Common myeloid progenitor, CD34-positive (primary cell): ENCODE data around the gene RAD51B.

ENCODE experiments used
- CTCF ChIA-PET: fragments of 350-600 bp; sonication (Branson Sonifier 250); formaldehyde crosslinking; loops from one replicate; lab custom pipeline; 2021; ENCODE audit warnings: antibody characterized with exemption; lab: Charles Lee
- POLR2A ChIA-PET: fragments of 350-600 bp; sonication (Branson Sonifier 250); formaldehyde crosslinking; loops from one replicate; lab custom pipeline; 2021; ENCODE audit warnings: antibody characterized with exemption; lab: Charles Lee
- DNase-seq, 3 donors: peaks; one replicate each; pipeline versions ENCODE4 v3.0.0 to v3.0.0-alpha.2; 2013
- H3K27ac ChIP-seq, 2 experiments: 1 replicate in 1 of 2; 2 replicates in 1 of 2; pipeline ENCODE4 v1.7.0; 2013; ENCODE audit warnings: inconsistent platforms in 2 of 2, low read length in 2 of 2, mild to moderate bottlenecking in 2 of 2, low read depth in 1 of 2, moderate library complexity in 1 of 2; ENCODE audit not compliant: severe bottlenecking in 2 of 2, insufficient read depth in 1 of 2, poor library complexity in 1 of 2
- H3K27me3 ChIP-seq, 5 experiments: replicated peaks in 2 of 5; 1 replicate in 3 of 5; 2 replicates in 2 of 5; pipeline versions ENCODE4 v1.6.1 to v1.7.0; 2013; ENCODE audit warnings: low read length in 4 of 5, mild to moderate bottlenecking in 2 of 5, moderate library complexity in 2 of 5, inconsistent platforms in 1 of 5; ENCODE audit not compliant: insufficient read depth in 5 of 5, control insufficient read depth in 4 of 5
- H3K36me3 ChIP-seq, 4 experiments: 1 replicate in 2 of 4; 2 replicates in 2 of 4; pipeline versions ENCODE4 v1.6.1 to v1.7.0; 2013; ENCODE audit warnings: low read length in 3 of 4, control low read depth in 1 of 4, mild to moderate bottlenecking in 1 of 4; ENCODE audit not compliant: control insufficient read depth in 4 of 4, insufficient read depth in 4 of 4
- H3K4me1 ChIP-seq, 4 experiments: 1 replicate in 3 of 4; 2 replicates in 1 of 4; pipeline versions ENCODE4 v1.6.1 to v1.7.1; 2013; ENCODE audit warnings: low read length in 3 of 4, mild to moderate bottlenecking in 3 of 4, control low read depth in 1 of 4, inconsistent platforms in 1 of 4, moderate library complexity in 1 of 4; ENCODE audit not compliant: control insufficient read depth in 4 of 4, insufficient read depth in 4 of 4; ENCODE audit errors: control extremely low read depth in 1 of 4
- H3K4me3 ChIP-seq, 7 experiments: 1 replicate in 4 of 7; 2 replicates in 3 of 7; pipeline versions ENCODE4 v1.5.1 to v1.7.0; 2013; ENCODE audit warnings: mild to moderate bottlenecking in 7 of 7, low read length in 6 of 7, moderate library complexity in 6 of 7, inconsistent platforms in 2 of 7, low read depth in 2 of 7, control low read depth in 1 of 7; ENCODE audit not compliant: insufficient read depth in 4 of 7, control insufficient read depth in 1 of 7; ENCODE audit errors: extremely low read depth in 1 of 7
- H3K9me3 ChIP-seq, 5 experiments: 1 replicate in 4 of 5; 2 replicates in 1 of 5; pipeline versions ENCODE4 v1.6.1 to v1.7.1; 2013; ENCODE audit warnings: low read length in 4 of 5, mild to moderate bottlenecking in 2 of 5, inconsistent platforms in 1 of 5, low read depth in 1 of 5, moderate library complexity in 1 of 5; ENCODE audit not compliant: control insufficient read depth in 4 of 5, insufficient read depth in 2 of 5; ENCODE audit errors: control extremely low read depth in 1 of 5
- WGBS: methylation state at CpG from one replicate; pipeline ENCODE4 v1.1.5; 2013; ENCODE audit not compliant: insufficient coverage; 5-methylcytosine and 5-hydroxymethylcytosine counted together

RAD51B gene

DNA sequence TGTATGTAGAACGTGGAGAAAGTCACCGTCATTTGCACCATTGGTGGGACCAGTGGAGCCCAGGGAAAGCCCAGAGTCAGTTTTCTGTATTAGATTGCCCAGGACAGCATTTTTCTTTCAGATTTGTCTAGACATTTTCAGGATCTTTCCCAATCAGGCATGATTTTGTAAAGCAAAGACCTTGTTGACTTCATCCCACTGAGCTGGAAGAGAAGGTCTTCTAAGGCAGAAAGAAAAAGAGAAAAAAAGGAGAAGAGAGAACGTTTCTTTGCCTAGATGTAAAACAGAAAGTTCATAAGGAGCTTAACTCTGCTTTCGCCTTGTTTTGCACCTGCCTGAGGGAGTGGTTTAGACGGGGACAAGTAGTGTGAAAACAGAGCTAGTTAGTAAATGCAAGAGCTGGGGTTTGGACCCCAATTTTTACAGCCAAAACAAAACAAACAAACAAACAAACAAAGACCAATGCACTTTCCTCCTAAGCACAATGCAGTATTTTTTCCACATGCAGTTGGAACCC, 700.1 kb downstream of the RAD51B start:
- no peaks in the 10 kb centered on the region for H3K9me3 ChIP-seq
- H3K4me1 ChIP-seq = no peaks in the 10 kb centered on the region
- POLR2A ChIA-PET = no interaction called here
- no peak overlapping the region for H3K4me3 ChIP-seq
- H3K27me3 ChIP-seq = no peaks in the 10 kb centered on the region
- H3K36me3 ChIP-seq = no peaks in the 10 kb centered on the region
- CTCF ChIA-PET = interaction anchor here (1.4 kb wide), 1 partner anchor 9 kb away, joined by 4 read pairs; no protein-coding TSS in a partner anchor
- WGBS = 98% methylated on average over 4 of the region's 5 CpGs
- no peak for DNase-seq
- no peak overlapping the region for H3K27ac ChIP-seq

GRCh38 chr14:68520637-68521556, 701.3 kb downstream of the RAD51B start:
- Histone ChIP-seq H3K36me3 (no peaks in the 10 kb centered on the region), H3K27me3 (no peaks in the 10 kb centered on the region), H3K4me1 (no peaks in the 10 kb centered on the region), H3K4me3 (no peak overlapping the region), H3K9me3 (no peaks in the 10 kb centered on the region), H3K27ac (no peak overlapping the region)
- no peak for DNase-seq
- CTCF ChIA-PET = interaction anchor here (1.4 kb wide), 1 partner anchor 8 kb away, joined by 4 read pairs; no protein-coding TSS in a partner anchor
- POLR2A ChIA-PET = interaction anchor here (0.9 kb wide), 1 partner anchor 26 kb away, joined by 3 read pairs; no protein-coding TSS in a partner anchor
- 98% methylated on average over 5 of the region's 5 CpGs for WGBS

- no peak overlapping the region for H3K27ac ChIP-seq
- H3K36me3 ChIP-seq = no peaks in the 10 kb centered on the region
- H3K27me3 ChIP-seq = no peaks in the 10 kb centered on the region
- ChIA-PET CTCF (no interaction called here), POLR2A (interaction anchor here (0.9 kb wide), 1 partner anchor 25 kb away, joined by 3 read pairs; no protein-coding TSS in a partner anchor)
- WGBS = 100% methylated on average over 1 of the region's 1 CpG
- H3K4me1 ChIP-seq = no peaks in the 10 kb centered on the region
- H3K4me3 ChIP-seq = no peak overlapping the region
- H3K9me3 ChIP-seq = no peaks in the 10 kb centered on the region
- DNase-seq = no peak
Measured at GRCh38 chr14:68521557-68521901, 702.0 kb downstream of the RAD51B start.

DNA sequence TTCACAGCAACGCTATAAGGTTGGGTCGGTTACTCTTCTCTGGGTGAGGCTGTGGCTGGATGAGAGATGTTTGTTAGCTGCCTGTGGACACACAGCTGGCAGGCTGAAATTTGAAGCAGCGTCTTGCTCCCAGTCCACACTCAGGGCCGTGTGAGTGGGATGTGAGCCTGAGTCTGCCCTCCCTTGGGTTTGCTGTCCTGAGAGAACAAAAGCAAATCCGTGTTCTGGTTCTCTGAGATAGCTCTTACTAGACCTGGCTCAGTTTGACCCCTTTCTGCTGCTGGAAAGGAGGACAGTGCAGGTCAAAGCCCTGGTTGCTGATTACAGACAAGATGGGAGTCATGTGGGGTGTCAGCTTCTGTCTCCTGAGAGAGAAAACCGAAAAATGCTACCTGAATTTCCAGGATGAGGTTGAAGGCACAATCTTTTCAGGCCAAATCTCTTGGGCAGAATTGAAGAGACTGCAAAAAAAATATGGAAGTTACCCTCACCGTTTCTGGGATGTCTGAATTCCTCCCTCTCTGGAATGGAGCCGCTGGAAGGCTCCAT, 702.5 kb downstream of the RAD51B start:
- DNase-seq = no peak
- ChIA-PET POLR2A (interaction anchor here (0.9 kb wide), 1 partner anchor 25 kb away, joined by 3 read pairs; no protein-coding TSS in a partner anchor), CTCF (no interaction called here)
- no peaks in the 10 kb centered on the region for H3K9me3 ChIP-seq
- no peaks in the 10 kb centered on the region for H3K27me3 ChIP-seq
- no peaks in the 10 kb centered on the region for H3K4me1 ChIP-seq
- no peak overlapping the region for H3K4me3 ChIP-seq
- H3K27ac ChIP-seq = no peak overlapping the region
- no peaks in the 10 kb centered on the region for H3K36me3 ChIP-seq
- 98% methylated on average over 6 of the region's 8 CpGs for WGBS

DNA sequence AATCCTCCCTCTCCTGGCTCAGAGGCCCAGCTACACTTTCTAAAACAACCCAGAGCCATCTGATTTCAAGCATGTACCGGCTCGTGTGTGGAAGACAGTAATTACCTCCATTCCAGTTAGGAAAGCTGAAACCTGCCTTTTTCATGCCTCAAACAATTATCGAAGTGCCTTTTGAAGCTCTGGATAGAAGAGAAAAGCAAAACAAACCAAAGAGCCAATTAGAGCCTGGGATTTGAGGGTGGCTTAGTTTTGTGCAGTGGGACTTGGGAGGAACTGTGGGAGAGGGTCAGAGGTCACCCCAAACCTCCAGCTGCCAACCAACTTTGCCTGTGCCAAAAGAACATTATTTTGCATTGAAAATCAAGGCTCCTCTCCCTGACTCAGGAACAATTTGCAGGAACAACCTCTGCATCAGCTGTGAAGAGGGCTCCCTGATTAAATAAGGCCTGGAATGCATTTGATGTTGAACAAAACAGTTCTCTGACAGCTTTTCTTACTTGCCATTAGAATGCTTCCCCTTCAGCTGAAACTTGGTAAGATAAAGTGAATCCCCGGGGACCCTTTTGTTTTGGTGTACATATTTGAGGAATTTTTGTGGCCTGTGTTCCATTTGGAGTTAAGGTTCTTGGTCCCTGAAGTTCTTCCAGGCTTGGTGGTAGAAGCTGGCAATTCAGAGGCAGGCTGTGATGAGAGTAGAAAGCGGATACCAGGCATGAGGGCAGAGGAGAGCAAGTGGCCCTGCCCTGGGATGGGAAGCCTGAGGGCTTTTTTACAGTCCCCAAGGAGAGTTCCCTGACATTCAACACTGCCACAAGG, 703.1 kb downstream of the RAD51B start:
- POLR2A ChIA-PET = no interaction called here
- DNase-seq = no peak

GRCh38 chr14:68523326-68523610, 703.7 kb downstream of the RAD51B start:
- ChIA-PET CTCF (no interaction called here), POLR2A (no interaction called here)
- 100% methylated on average over 2 of the region's 4 CpGs for WGBS
- Histone ChIP-seq H3K4me3 (no peak overlapping the region), H3K4me1 (peaks cover 0 to 2% (median 0%) of the 10 kb centered on the region in 4 experiments), H3K27ac (no peak overlapping the region), H3K36me3 (no peaks in the 10 kb centered on the region), H3K9me3 (no peaks in the 10 kb centered on the region), H3K27me3 (no peaks in the 10 kb centered on the region)
- DNase-seq = no peak

More for the DNA sequence above, 703.1 kb downstream of the RAD51B start:
- 100% methylated on average over 3 of the region's 5 CpGs for WGBS
- CTCF ChIA-PET = no interaction called here
- Histone ChIP-seq H3K27me3 (no peaks in the 10 kb centered on the region), H3K4me3 (no peak overlapping the region), H3K27ac (no peak overlapping the region), H3K4me1 (peaks cover 0 to 2% (median 0%) of the 10 kb centered on the region in 4 experiments), H3K9me3 (no peaks in the 10 kb centered on the region), H3K36me3 (no peaks in the 10 kb centered on the region)
